Thoracic aorta (tissue), 2 donors: Measurements from ENCODE around the gene OR2T10. TPM values are rescaled to one million over a fixed set of nuclear protein-coding genes. Genes with fewer than 3 reads are reported as not detected.

Source experiments
- ATAC-seq: fragments of 150-250 bp; one replicate; pipeline ENCODE4 v1.8.0; 2017; ENCODE audit warnings: low read depth; ENCODE audit not compliant: insufficient number of reproducible peaks, low FRiP score
- DNase-seq: peaks from one replicate; pipeline ENCODE4 v3.0.0-alpha.2; 2020; ENCODE audit warnings: low spot score
- H3K27ac ChIP-seq, 2 donors: fragments of 200-600 bp; sonication (generic); 1 replicate in 1 of 2; 2 replicates in 1 of 2; pipeline ENCODE4 v1.5.1; 2016; ENCODE audit warnings: mild to moderate bottlenecking in 2 of 2, moderate library complexity in 2 of 2
- H3K27me3 ChIP-seq: fragments of 200-600 bp; sonication (generic); replicated peaks from 2 replicates; pipeline ENCODE4 v1.6.0; 2016; ENCODE audit warnings: mild to moderate bottlenecking; ENCODE audit not compliant: insufficient read depth
- H3K36me3 ChIP-seq: fragments of 200-600 bp; sonication (generic); one replicate; pipeline ENCODE4 v1.5.1; 2016
- H3K4me1 ChIP-seq, 2 donors: fragments of 200-600 bp; sonication (generic); 1 replicate in 1 of 2; 2 replicates in 1 of 2; pipeline versions ENCODE4 v1.5.1 to v1.6.0; 2016; ENCODE audit warnings: low read depth in 2 of 2, mild to moderate bottlenecking in 1 of 2; ENCODE audit not compliant: control insufficient read depth in 1 of 2
- H3K4me3 ChIP-seq: fragments of 200-600 bp; sonication (generic); 2 replicates; pipeline ENCODE4 v1.5.1; 2016; ENCODE audit warnings: mild to moderate bottlenecking
- H3K9me3 ChIP-seq: fragments of 200-600 bp; sonication (generic); 2 replicates; pipeline ENCODE4 v1.5.1; 2016
- CTCF ChIP-seq: fragments of 200-600 bp; sonication (generic); IDR thresholded peaks from one replicate; pipeline ENCODE4 v1.5.1; 2019; ENCODE audit warnings: antibody characterized with exemption
- total RNA-seq, 2 donors: library from RNA; depleted of rRNA; stranded (reverse); fragments of >200 nt; gene quantifications; one replicate each; pipeline versions ENCODE4 v1.1.0 to v1.2.3, GENCODE V29; 2016

Gene OR2T10
- total RNA-seq, 2 donors from 2014 or later, result not detected

- DNase-seq (no peak), ATAC-seq (no peak)
- no peak for TF ChIP-seq CTCF
- H3K4me1 ChIP-seq, result no peaks in the 10 kb centered on the region
- no peak overlapping the region for H3K4me3 ChIP-seq
- no peaks in the 10 kb centered on the region for H3K27me3 ChIP-seq
- H3K36me3 ChIP-seq, result no peaks in the 10 kb centered on the region
- H3K27ac ChIP-seq, result no peak overlapping the region
- no peaks in the 10 kb centered on the region for H3K9me3 ChIP-seq
These were observed 14.4 kb upstream of the OR2T10 start for GRCh38 chr1:248611883-248612414.

GRCh38 chr1:248610301-248610700 is 12.8 kb upstream of the OR2T10 start:
- Histone ChIP-seq H3K36me3 (no peaks in the 10 kb centered on the region), H3K27me3 (no peaks in the 10 kb centered on the region), H3K4me1 (no peaks in the 10 kb centered on the region), H3K4me3 (no peak overlapping the region), H3K9me3 (no peaks in the 10 kb centered on the region), H3K27ac (no peak overlapping the region)
- no peak for ATAC-seq
- TF ChIP-seq CTCF, result no peak
- DNase-seq, result no peak

GRCh38 chr1:248599396-248599795 is 1.9 kb upstream of the OR2T10 start:
- Histone ChIP-seq H3K4me3 (no peak overlapping the region), H3K27me3 (no peaks in the 10 kb centered on the region), H3K27ac (no peak overlapping the region), H3K36me3 (no peaks in the 10 kb centered on the region), H3K4me1 (no peaks in the 10 kb centered on the region), H3K9me3 (no peaks in the 10 kb centered on the region)
- DNase-seq (no peak), ATAC-seq (no peak)
- TF ChIP-seq CTCF, result no peak

- H3K4me3 ChIP-seq, result no peak overlapping the region
- DNase-seq (no peak), ATAC-seq (no peak)
- H3K9me3 ChIP-seq, result no peaks in the 10 kb centered on the region
- H3K4me1 ChIP-seq, result no peaks in the 10 kb centered on the region
- no peak for TF ChIP-seq CTCF
- no peaks in the 10 kb centered on the region for H3K27me3 ChIP-seq
- no peak overlapping the region for H3K27ac ChIP-seq
- no peaks in the 10 kb centered on the region for H3K36me3 ChIP-seq
These were observed 885 bp downstream of the OR2T10 start for GRCh38 chr1:248596615-248597014.

- Histone ChIP-seq H3K27ac (no peak overlapping the region), H3K4me3 (no peak overlapping the region), H3K9me3 (no peaks in the 10 kb centered on the region), H3K36me3 (no peaks in the 10 kb centered on the region), H3K27me3 (no peaks in the 10 kb centered on the region), H3K4me1 (no peaks in the 10 kb centered on the region)
- TF ChIP-seq CTCF, result no peak
- ATAC-seq (no peak), DNase-seq (no peak)
These were observed 4.3 kb downstream of the OR2T10 start for GRCh38 chr1:248593226-248593625.
